ENCODE measurements around the gene EYA3. TPM values are rescaled to one million over a fixed set of nuclear protein-coding genes. Genes with fewer than 3 reads are reported as not detected.

Gene EYA3, protein sequence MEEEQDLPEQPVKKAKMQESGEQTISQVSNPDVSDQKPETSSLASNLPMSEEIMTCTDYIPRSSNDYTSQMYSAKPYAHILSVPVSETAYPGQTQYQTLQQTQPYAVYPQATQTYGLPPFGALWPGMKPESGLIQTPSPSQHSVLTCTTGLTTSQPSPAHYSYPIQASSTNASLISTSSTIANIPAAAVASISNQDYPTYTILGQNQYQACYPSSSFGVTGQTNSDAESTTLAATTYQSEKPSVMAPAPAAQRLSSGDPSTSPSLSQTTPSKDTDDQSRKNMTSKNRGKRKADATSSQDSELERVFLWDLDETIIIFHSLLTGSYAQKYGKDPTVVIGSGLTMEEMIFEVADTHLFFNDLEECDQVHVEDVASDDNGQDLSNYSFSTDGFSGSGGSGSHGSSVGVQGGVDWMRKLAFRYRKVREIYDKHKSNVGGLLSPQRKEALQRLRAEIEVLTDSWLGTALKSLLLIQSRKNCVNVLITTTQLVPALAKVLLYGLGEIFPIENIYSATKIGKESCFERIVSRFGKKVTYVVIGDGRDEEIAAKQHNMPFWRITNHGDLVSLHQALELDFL
- total RNA-seq: 29.1 and 42.4 TPM in 2 replicates

DNA sequence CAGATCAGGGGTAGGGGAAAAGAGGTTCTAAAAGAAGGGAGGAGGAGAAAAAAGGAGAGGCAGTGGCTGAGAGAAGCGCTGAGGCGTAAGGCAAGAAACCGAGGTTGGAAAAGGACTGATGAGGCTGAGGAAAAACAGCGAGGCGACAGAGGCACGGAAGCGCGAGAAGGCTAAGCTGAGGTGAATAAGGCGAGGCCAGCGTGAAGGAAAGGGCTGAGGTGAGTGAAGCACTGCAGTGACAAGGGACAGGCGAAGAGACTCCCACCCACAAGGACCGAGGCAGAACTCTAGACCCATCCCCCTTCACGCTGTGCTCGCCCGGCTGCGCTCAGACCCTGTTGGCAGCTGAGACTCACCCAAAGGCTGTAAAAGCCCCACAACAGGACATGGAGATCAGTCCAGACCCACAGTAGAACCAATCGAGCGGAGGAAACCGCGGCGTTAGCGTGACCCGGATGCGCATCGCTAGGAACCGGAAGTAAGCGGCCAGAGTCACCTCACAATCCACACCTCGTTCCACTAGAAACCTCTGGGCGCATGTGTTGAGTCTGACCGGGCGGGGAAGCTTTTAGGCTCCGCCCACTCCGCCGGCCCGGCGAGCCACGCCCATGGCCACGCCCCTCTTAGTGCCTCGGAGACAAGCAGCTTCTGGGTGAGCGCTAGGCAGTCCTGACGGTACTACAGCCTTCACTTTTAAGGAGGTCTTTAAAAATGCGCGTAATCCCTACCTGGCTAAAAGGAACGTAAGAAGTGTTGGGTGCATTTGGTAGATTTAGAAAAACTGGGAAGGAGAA lies at the start of gene EYA3:
EYA3 (minus strand) TSS at position 443 of the 794 bp plus-strand sequence. CDS start 30,584 bp downstream, outside the sequence.

DNA sequence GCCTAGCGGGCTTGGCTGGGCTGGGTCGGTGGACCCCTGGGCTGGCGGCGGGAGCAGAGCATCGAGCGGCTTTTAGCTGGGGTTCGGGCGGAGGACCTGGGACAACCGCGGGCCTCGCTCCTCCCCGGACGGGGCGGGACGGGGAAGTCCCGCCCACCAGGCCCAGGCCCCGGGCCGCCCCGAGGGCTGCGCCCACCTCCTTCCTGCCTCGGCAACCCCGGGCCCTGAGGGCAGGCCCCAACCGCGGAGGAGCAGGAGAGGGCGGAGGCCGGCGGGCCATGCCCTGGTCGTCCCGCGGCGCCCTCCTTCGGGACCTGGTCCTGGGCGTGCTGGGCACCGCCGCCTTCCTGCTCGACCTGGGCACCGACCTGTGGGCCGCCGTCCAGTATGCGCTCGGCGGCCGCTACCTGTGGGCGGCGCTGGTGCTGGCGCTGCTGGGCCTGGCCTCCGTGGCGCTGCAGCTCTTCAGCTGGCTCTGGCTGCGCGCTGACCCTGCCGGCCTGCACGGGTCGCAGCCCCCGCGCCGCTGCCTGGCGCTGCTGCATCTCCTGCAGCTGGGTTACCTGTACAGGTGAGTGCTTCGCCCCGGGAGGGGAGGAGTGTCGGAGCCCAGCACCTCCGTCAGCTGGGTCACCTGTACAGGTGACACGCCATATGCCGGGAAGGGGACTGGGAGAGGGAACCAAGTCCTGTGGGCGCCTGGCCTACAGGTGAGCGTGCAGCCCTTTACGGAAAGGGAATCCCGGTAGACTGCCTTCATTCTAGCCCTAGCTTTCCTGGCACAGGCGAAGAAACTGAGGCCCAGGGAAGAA lies 128.4 kb downstream of the EYA3 start, which contains the start of gene XKR8:
XKR8 (plus strand) TSS at position 182 of the 812 bp plus-strand sequence; CDS start at position 279, 97 bp downstream.

DNA sequence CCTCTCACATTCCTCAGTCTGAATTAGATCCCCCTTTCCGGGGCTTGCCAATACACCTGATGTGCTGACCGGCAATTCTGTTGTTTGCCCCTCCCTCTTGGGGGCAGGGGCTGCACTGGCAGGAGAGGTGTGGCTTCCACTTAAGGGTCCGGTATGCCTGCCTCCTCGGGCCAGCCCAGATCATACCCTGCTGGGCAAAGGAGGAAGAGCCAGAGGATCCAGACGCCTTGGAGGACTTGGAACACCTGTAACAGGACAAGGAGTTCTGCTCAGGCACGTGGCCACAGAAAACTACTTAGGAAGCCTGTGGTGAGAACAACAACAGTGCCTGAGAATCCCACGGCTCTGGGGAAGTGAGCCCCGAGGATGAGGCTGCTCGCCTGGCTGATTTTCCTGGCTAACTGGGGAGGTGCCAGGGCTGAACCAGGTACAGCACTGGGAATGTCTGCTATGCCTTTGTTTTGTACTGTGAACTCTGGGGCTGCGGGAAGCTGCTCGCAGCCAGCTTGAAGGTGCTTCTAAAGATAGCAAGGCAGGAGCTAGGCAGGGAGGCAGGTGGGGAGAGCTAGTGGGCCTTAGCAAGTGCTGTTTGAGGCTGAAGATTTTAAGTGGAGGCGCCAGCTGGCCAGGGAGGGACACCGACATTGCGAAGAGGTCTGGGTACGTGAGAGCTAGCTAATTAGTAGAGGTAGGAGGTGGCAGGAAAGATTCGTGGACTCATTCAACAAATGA lies 153.4 kb downstream of the EYA3 start, which contains the start of gene SMPDL3B:
SMPDL3B (plus strand) TSS at position 183 of the 732 bp plus-strand sequence; CDS start at position 367, 184 bp downstream.

Small RNA genes lying within 50 kb of the gene (small RNA-seq; reads per million reads assigned to genes)
- not detected for gene RN7SL559P

Other genes starting within 250 kb of the EYA3 start
- gene THEMIS2, start 216.1 kb downstream of the EYA3 start, total RNA-seq: 2.7 and 5.3 TPM in 2 replicates
- 35.8 and 36.8 TPM in 2 replicates for gene RPA2, start 174.0 kb downstream of the EYA3 start, total RNA-seq
- gene SMPDL3B, start 153.6 kb downstream of the EYA3 start, total RNA-seq: 0.27 and 0.29 TPM in 2 replicates
- 6.6 and 7.7 TPM in 2 replicates for gene XKR8, start 128.6 kb downstream of the EYA3 start, total RNA-seq
- gene PTAFR, start 88.1 kb upstream of the EYA3 start, total RNA-seq: under 0.01 and 0.14 TPM in 2 replicates
- 91.3 and 100 TPM in 2 replicates for gene DNAJC8, start 144.4 kb upstream of the EYA3 start, total RNA-seq
- 111 and 122 TPM in 2 replicates for gene ATP5IF1, start 147.5 kb upstream of the EYA3 start, total RNA-seq
- gene SESN2, start 170.9 kb upstream of the EYA3 start, total RNA-seq: 13.6 and 15.3 TPM in 2 replicates
- gene MED18, start 240.4 kb upstream of the EYA3 start, total RNA-seq: 16.2 and 16.7 TPM in 2 replicates

All from thoracic aorta endothelial cell (primary cell).